WTC11 (cell line): ENCODE results near the gene ZNF609. TPM values are rescaled to one million over a fixed set of nuclear protein-coding genes. Genes with fewer than 3 reads are reported as not detected.
A peak's percentile ranks its signal among the peaks of the same experiment; 100 is the strongest.

Experiments
- ATAC-seq: fragments of 200-7000 bp; cut with Tn5 transposase; 2 replicates; pipeline ENCODE4 v1.10.0; 2021; ENCODE audit warnings: mild to moderate bottlenecking, moderate library complexity
- CTCF ChIA-PET: fragments of 300-600 bp; sonication (Branson Sonifier 250); formaldehyde crosslinking; loops from one replicate; lab custom pipeline; 2021; ENCODE audit warnings: antibody characterized with exemption; lab: Charles Lee
- POLR2A ChIA-PET: fragments of 350-600 bp; sonication (Branson Sonifier 250); formaldehyde crosslinking; loops from one replicate; lab custom pipeline; 2021; ENCODE audit warnings: antibody characterized with exemption; lab: Charles Lee
- DNase-seq: peaks from one replicate; pipeline ENCODE4 v3.0.0; 2021; ENCODE audit warnings: low spot score
- H3K27ac Mint-ChIP-seq: 2 replicates; pipeline ENCODE4 v1.8.0; 2021; ENCODE audit warnings: mixed read lengths
- H3K27me3 Mint-ChIP-seq: 2 replicates; pipeline ENCODE4 v1.8.0; 2021; ENCODE audit warnings: low read depth, mild to moderate bottlenecking, moderate library complexity, mixed read lengths
- H3K36me3 Mint-ChIP-seq: 2 replicates; pipeline ENCODE4 v1.8.0; 2021; ENCODE audit warnings: mixed read lengths
- H3K4me1 Mint-ChIP-seq: 2 replicates; pipeline ENCODE4 v1.8.0; 2022; ENCODE audit warnings: mixed read lengths
- H3K4me3 Mint-ChIP-seq: 2 replicates; pipeline ENCODE4 v1.8.0; 2021; ENCODE audit warnings: mild to moderate bottlenecking, moderate library complexity, mixed read lengths
- H3K9me3 Mint-ChIP-seq: 2 replicates; pipeline ENCODE4 v1.8.0; 2021; ENCODE audit warnings: mixed read lengths
- AFF4 ChIP-seq: sonication (generic); formaldehyde crosslinking; IDR thresholded peaks from 2 replicates; pipeline ENCODE4 v1.8.1; 2023; ENCODE audit warnings: mild to moderate bottlenecking, missing genetic modification reagents, borderline replicate concordance
- ARID4B ChIP-seq: sonication (generic); formaldehyde crosslinking; IDR thresholded peaks from 2 replicates; pipeline ENCODE4 v1.8.0; 2023; ENCODE audit warnings: missing genetic modification reagents, mild to moderate bottlenecking, borderline replicate concordance
- ATF3 ChIP-seq: sonication (generic); formaldehyde crosslinking; conservative IDR thresholded peaks from 2 replicates; pipeline ENCODE4 v1.8.1; 2022; ENCODE audit warnings: mild to moderate bottlenecking, missing genetic modification reagents
- CBFB ChIP-seq: sonication (generic); formaldehyde crosslinking; IDR thresholded peaks from 2 replicates; pipeline ENCODE4 v1.8.1; 2022; ENCODE audit warnings: mild to moderate bottlenecking, low read depth, missing genetic modification reagents
- CREB1 ChIP-seq: sonication (generic); formaldehyde crosslinking; IDR thresholded peaks from 2 replicates; pipeline ENCODE4 v1.8.0; 2023; ENCODE audit warnings: mild to moderate bottlenecking, missing genetic modification reagents
- E2F4 ChIP-seq: sonication (generic); formaldehyde crosslinking; IDR thresholded peaks from 2 replicates; pipeline ENCODE4 v1.8.1; 2022; ENCODE audit warnings: low read depth, mild to moderate bottlenecking, moderate library complexity, missing genetic modification reagents, borderline replicate concordance
- ESRRA ChIP-seq: sonication (generic); formaldehyde crosslinking; IDR thresholded peaks from 2 replicates; pipeline ENCODE4 v1.8.1; 2022; ENCODE audit warnings: mild to moderate bottlenecking, missing genetic modification reagents, borderline replicate concordance
- GTF2I ChIP-seq: fragments of 250-450 bp; sonication (Bioruptor Pico); conservative IDR thresholded peaks from 2 replicates; pipeline ENCODE4 v1.4.0; 2021; ENCODE audit warnings: mild to moderate bottlenecking
- PREB ChIP-seq: sonication (generic); formaldehyde crosslinking; IDR thresholded peaks from 2 replicates; pipeline ENCODE4 v1.8.1; 2022; ENCODE audit warnings: mild to moderate bottlenecking, missing genetic modification reagents, moderate library complexity, borderline replicate concordance
- STAT6 ChIP-seq: sonication (generic); formaldehyde crosslinking; conservative IDR thresholded peaks from 2 replicates; pipeline ENCODE4 v1.8.1; 2023; ENCODE audit warnings: mild to moderate bottlenecking, low read depth, missing genetic modification reagents, moderate library complexity
- ZNF263 ChIP-seq: sonication (generic); formaldehyde crosslinking; IDR thresholded peaks from 2 replicates; pipeline ENCODE4 v1.8.1; 2022; ENCODE audit warnings: low read depth, mild to moderate bottlenecking, moderate library complexity, missing genetic modification reagents
- ZNF281 ChIP-seq: sonication (generic); formaldehyde crosslinking; IDR thresholded peaks from 2 replicates; pipeline ENCODE4 v1.8.0; 2023; ENCODE audit warnings: mild to moderate bottlenecking, missing genetic modification reagents
- ZNF396 ChIP-seq: fragments of 250-450 bp; sonication (Bioruptor Pico); IDR thresholded peaks from 2 replicates; pipeline ENCODE4 v1.8.0; 2021; ENCODE audit warnings: mild to moderate bottlenecking, moderate library complexity, borderline replicate concordance
- ZNF416 ChIP-seq: fragments of 250-450 bp; sonication (Bioruptor Pico); IDR thresholded peaks from 2 replicates; pipeline ENCODE4 v1.9.0; 2021; ENCODE audit warnings: mild to moderate bottlenecking, inconsistent platforms
- total RNA-seq: library from RNA; stranded (reverse); gene quantifications from 3 replicates; pipeline ENCODE4 v1.2.3, GENCODE V29; 2021

The ZNF609 gene
- total RNA-seq, 1 experiment from 2014 or later = 47.4 TPM

GRCh38 chr15:64633332-64633731 lies 173.0 kb downstream of the ZNF609 start (continued):
- TF ChIP-seq ZNF281 (CRISPR knock-in tag) (no peak), ESRRA (CRISPR knock-in tag) (no peak), ARID4B (no peak), GTF2I (no peak), PREB (CRISPR knock-in tag) (no peak), ZNF263 (CRISPR knock-in tag) (no peak), ZNF396 (CRISPR knock-in tag) (no peak), CBFB (CRISPR knock-in tag) (no peak), E2F4 (CRISPR knock-in tag) (no peak)

- CTCF ChIA-PET = interaction anchor here (0.8 to 3.6 kb wide), 8 partner anchors 9 to 176 kb away, joined by 3 to 24 read pairs (median 3); partner anchors contain the start of gene ZNF609
- peaks cover 39% of the 10 kb centered on the region for H3K4me1 Mint-ChIP-seq
- peak overlapping the region; percentile 98 for H3K27ac Mint-ChIP-seq
- no peak for TF ChIP-seq CREB1 (CRISPR knock-in tag)
- no peak for TF ChIP-seq ZNF416
- no peak for TF ChIP-seq STAT6 (CRISPR knock-in tag)
- TF ChIP-seq AFF4 (CRISPR knock-in tag) = no peak
- TF ChIP-seq ATF3 (CRISPR knock-in tag) = no peak
Measured at GRCh38 chr15:64634027-64634426, 173.6 kb downstream of the ZNF609 start.

More at GRCh38 chr15:64634027-64634426, 173.6 kb downstream of the ZNF609 start:
- peaks cover 18% of the 10 kb centered on the region for H3K36me3 Mint-ChIP-seq
- no peaks in the 10 kb centered on the region for H3K27me3 Mint-ChIP-seq
- POLR2A ChIA-PET = interaction anchor here (1.3 to 2.6 kb wide), 2 partner anchors 11 to 174 kb away, joined by 4 to 7 read pairs; no protein-coding TSS in a partner anchor
- H3K4me3 Mint-ChIP-seq = peak overlapping the region; percentile 47
- peaks cover 13% of the 10 kb centered on the region for H3K9me3 Mint-ChIP-seq
- DNase-seq (no peak), ATAC-seq (peak; percentile 16)
